ENCODE results near the gene APOL2. TPM values are rescaled to one million over a fixed set of nuclear protein-coding genes. Genes with fewer than 3 reads are reported as not detected.
A peak's percentile ranks its signal among the peaks of the same experiment; 100 is the strongest.

APOL2 gene
- total RNA-seq, 1 donor from 2014 or later: 12.8 TPM

DNA sequence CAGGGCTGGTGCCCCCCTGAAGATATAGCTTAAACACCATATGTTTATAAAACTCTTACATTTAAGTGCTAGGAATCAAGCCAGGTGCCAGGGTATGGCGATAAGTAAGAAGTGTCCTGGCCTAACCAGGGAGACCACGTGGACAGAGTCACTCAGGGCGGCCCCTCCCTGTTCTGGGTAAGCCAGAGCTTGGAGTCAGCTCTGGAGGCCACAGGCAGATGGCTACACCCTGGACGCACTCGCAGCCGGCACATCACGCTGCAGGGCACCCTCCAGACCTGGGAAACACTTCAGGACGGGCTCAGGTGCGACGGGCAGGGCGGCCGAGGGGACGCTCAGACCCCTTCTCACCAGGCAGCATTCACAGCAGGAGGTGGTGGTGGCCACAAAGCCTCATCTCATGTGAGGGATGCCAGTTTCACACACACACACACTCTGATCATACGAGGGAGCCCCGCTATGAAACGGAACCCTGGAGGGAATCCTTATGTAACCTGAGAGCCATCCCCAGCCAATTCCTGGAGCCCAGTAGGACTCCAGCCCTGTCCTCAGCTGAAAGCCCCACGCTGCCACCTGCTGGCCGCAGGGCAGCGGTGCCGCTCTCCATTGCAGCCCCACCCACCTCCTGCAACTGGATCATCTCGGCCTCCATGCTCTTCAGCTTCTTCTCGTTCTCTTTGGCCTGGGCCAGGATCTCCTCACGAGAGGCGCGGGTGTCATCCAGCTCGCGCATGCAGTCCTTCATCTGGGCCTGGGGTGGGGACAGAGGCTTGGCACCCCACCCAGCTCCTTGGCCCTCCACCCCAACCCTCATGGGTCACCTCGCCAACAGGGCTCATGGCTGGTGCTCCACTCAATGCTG is 47.0 kb upstream of the APOL2 start:
- Histone ChIP-seq H3K27me3 (no peaks in the 10 kb centered on the region), H3K9ac (no peak overlapping the region), H3K79me2 (ENCODE audit: low read depth) (no peaks in the 10 kb centered on the region), H4K20me1 (ENCODE audit: low read depth) (peaks cover 3% of the 10 kb centered on the region), H3K36me3 (no peaks in the 10 kb centered on the region), H3K27ac (no peak overlapping the region), H3F3A (ENCODE audit: low read depth) (peaks cover 7% of the 10 kb centered on the region), H3K9me3 (ENCODE audit: low read depth) (no peaks in the 10 kb centered on the region), H3K4me3 (no peak overlapping the region), H3K4me1 (peaks cover 3% of the 10 kb centered on the region), H3K4me2 (no peak overlapping the region), H2AFZ (replicated peaks) (no peak overlapping the region)
- peaks cover 10% of the 10 kb centered on the region for H3K4me1 Mint-ChIP-seq
- H3K4me3 Mint-ChIP-seq: no peak overlapping the region
- peaks cover 35% of the 10 kb centered on the region for H3K36me3 Mint-ChIP-seq
- peak; percentile 90 for DNase-seq (ENCODE audit: low spot score)
- H3K27ac Mint-ChIP-seq: peak overlapping the region; percentile 30
- peaks cover 2% of the 10 kb centered on the region for H3K27me3 Mint-ChIP-seq (ENCODE audit: insufficient read depth, low read depth)
- TF ChIP-seq EZH2phosphoT487 (IDR thresholded peaks at IDR 0.05) (no peak), EZH2 (IDR thresholded peaks at IDR 0.05) (no peak)
- TF ChIP-seq, protein P1, sequence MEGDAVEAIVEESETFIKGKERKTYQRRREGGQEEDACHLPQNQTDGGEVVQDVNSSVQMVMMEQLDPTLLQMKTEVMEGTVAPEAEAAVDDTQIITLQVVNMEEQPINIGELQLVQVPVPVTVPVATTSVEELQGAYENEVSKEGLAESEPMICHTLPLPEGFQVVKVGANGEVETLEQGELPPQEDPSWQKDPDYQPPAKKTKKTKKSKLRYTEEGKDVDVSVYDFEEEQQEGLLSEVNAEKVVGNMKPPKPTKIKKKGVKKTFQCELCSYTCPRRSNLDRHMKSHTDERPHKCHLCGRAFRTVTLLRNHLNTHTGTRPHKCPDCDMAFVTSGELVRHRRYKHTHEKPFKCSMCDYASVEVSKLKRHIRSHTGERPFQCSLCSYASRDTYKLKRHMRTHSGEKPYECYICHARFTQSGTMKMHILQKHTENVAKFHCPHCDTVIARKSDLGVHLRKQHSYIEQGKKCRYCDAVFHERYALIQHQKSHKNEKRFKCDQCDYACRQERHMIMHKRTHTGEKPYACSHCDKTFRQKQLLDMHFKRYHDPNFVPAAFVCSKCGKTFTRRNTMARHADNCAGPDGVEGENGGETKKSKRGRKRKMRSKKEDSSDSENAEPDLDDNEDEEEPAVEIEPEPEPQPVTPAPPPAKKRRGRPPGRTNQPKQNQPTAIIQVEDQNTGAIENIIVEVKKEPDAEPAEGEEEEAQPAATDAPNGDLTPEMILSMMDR (IDR thresholded peaks at IDR 0.05): peak; percentile 98
- peaks cover 4% of the 10 kb centered on the region for H3K9me3 Mint-ChIP-seq

DNA sequence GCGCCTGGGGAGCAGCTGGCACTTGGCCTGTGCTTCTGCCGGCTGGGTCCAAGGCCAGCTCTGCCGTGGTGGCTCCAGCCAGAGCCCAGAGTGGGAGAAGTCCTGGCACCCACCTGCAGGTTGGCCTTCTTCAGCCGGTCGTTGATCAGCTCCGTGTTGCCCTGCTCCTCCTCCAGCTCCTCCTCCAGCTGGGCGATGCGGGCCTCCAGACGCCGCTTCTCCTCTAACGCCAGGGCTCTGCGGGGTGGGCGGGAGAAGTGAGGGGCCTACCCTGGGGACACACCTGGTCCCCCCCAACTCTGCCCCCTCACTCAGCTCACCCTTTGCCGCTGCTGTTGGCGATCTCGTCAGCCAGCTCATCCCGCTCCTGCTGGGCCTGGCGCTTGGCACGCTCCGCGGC is 46.2 kb upstream of the APOL2 start:
- Histone ChIP-seq H4K20me1 (ENCODE audit: low read depth) (peaks cover 3% of the 10 kb centered on the region), H3K4me2 (no peak overlapping the region), H3F3A (ENCODE audit: low read depth) (peaks cover 10% of the 10 kb centered on the region), H3K9ac (no peak overlapping the region), H3K36me3 (no peaks in the 10 kb centered on the region), H3K9me3 (ENCODE audit: low read depth) (no peaks in the 10 kb centered on the region), H3K27ac (no peak overlapping the region), H3K27me3 (no peaks in the 10 kb centered on the region), H3K4me3 (no peak overlapping the region), H3K4me1 (peaks cover 3% of the 10 kb centered on the region), H2AFZ (replicated peaks) (no peak overlapping the region), H3K79me2 (ENCODE audit: low read depth) (no peaks in the 10 kb centered on the region)
- H3K4me3 Mint-ChIP-seq: no peak overlapping the region
- H3K27ac Mint-ChIP-seq: no peak overlapping the region
- H3K27me3 Mint-ChIP-seq (ENCODE audit: insufficient read depth, low read depth): peaks cover 2% of the 10 kb centered on the region
- no peak for TF ChIP-seq EZH2phosphoT487 (IDR thresholded peaks at IDR 0.05)
- no peak for TF ChIP-seq EZH2 (IDR thresholded peaks at IDR 0.05)
- TF ChIP-seq, protein P1 (IDR thresholded peaks at IDR 0.05): no peak
- peaks cover 32% of the 10 kb centered on the region for H3K36me3 Mint-ChIP-seq
- peaks cover 4% of the 10 kb centered on the region for H3K9me3 Mint-ChIP-seq
- peaks cover 10% of the 10 kb centered on the region for H3K4me1 Mint-ChIP-seq
- no peak for DNase-seq (ENCODE audit: low spot score)

DNA sequence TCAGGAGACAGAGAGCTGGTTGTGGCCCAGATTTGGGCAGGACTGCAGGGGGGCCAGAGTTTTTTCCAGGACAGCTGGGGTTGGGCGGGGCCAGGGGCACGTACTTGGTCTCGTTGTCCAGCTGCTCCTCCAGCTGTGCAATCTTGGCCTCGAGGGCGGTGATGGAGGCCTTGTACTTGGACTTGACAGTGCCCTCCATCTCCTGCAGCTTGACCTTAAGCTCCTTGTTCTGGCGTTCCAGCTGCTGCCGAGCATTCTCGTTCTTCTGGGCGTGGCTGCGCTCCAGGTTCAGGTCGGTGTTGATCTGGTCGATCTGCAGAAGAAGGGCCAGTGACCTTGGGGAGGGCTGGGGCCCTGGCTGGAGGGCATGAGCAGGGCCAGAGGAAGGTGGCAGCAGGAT is 45.7 kb upstream of the APOL2 start:
- no peaks in the 10 kb centered on the region for H3K9me3 ChIP-seq (ENCODE audit: low read depth)
- Mint-ChIP-seq H3K27ac (no peak overlapping the region), H3K27me3 (ENCODE audit: insufficient read depth, low read depth) (peaks cover 2% of the 10 kb centered on the region), H3K4me3 (no peak overlapping the region), H3K36me3 (peaks cover 34% of the 10 kb centered on the region), H3K4me1 (peaks cover 10% of the 10 kb centered on the region), H3K9me3 (peaks cover 4% of the 10 kb centered on the region)
- no peak overlapping the region for H3K4me2 ChIP-seq
- H3K36me3 ChIP-seq: no peaks in the 10 kb centered on the region
- H3K4me3 ChIP-seq: no peak overlapping the region
- TF ChIP-seq EZH2 (IDR thresholded peaks at IDR 0.05) (no peak), EZH2phosphoT487 (IDR thresholded peaks at IDR 0.05) (no peak)
- TF ChIP-seq, protein P1 (IDR thresholded peaks at IDR 0.05): no peak
- no peak overlapping the region for H3K27ac ChIP-seq
- peaks cover 10% of the 10 kb centered on the region for H3F3A ChIP-seq (ENCODE audit: low read depth)
- no peak for DNase-seq (ENCODE audit: low spot score)
- H2AFZ ChIP-seq (replicated peaks): no peak overlapping the region
- no peaks in the 10 kb centered on the region for H3K79me2 ChIP-seq (ENCODE audit: low read depth)
- peaks cover 3% of the 10 kb centered on the region for H4K20me1 ChIP-seq (ENCODE audit: low read depth)
- no peak overlapping the region for H3K9ac ChIP-seq
- peaks cover 3% of the 10 kb centered on the region for H3K4me1 ChIP-seq
- no peaks in the 10 kb centered on the region for H3K27me3 ChIP-seq

Measured in neural progenitor cell (in vitro differentiated cells).